ENCODE results near the gene SLC25A10.

Gene SLC25A10

GRCh38 chr17:81687770-81688541, 24.1 kb upstream of the SLC25A10 start:
- DNase-seq, result no peak

- DNase-seq, result no peak
Measured at GRCh38 chr17:81688616-81689015, 23.5 kb upstream of the SLC25A10 start.

GRCh38 chr17:81690066-81690465, 22.0 kb upstream of the SLC25A10 start:
- no peak for DNase-seq

GRCh38 chr17:81690549-81690948, 21.5 kb upstream of the SLC25A10 start:
- no peak for DNase-seq

- no peak for DNase-seq
Measured at GRCh38 chr17:81691196-81691595, 20.9 kb upstream of the SLC25A10 start.

- no peak for DNase-seq
Measured at GRCh38 chr17:81691608-81692007, 20.5 kb upstream of the SLC25A10 start.

- no peak for DNase-seq
Measured at GRCh38 chr17:81693509-81694210, 18.4 kb upstream of the SLC25A10 start.

- DNase-seq, result no peak
Measured at GRCh38 chr17:81694810-81695209, 17.3 kb upstream of the SLC25A10 start.

- DNase-seq, result no peak
Measured at GRCh38 chr17:81695211-81695610, 16.9 kb upstream of the SLC25A10 start.

- no peak for DNase-seq
Measured at GRCh38 chr17:81695801-81696200, 16.3 kb upstream of the SLC25A10 start.

- no peak for DNase-seq
Measured at GRCh38 chr17:81696218-81696941, 15.7 kb upstream of the SLC25A10 start.

- no peak for DNase-seq
Measured at GRCh38 chr17:81697261-81698044, 14.6 kb upstream of the SLC25A10 start.

- no peak for DNase-seq
Measured at GRCh38 chr17:81700353-81701287, 11.5 kb upstream of the SLC25A10 start.

- no peak for DNase-seq
Measured at GRCh38 chr17:81701288-81702071, 10.6 kb upstream of the SLC25A10 start.

- DNase-seq, result peak; percentile 96 to 99
Measured at GRCh38 chr17:81702934-81703746, 8.9 kb upstream of the SLC25A10 start, which contains the start of gene MRPL12. Gene MRPL12 (plus strand): TSS chr17:81703367. CDS start chr17:81703502, 135 bp downstream.

GRCh38 chr17:81703747-81704654, 8.1 kb upstream of the SLC25A10 start:
- no peak for DNase-seq

- DNase-seq, result no peak
Measured at GRCh38 chr17:81705518-81706231, 6.4 kb upstream of the SLC25A10 start.

GRCh38 chr17:81706232-81706611, 5.9 kb upstream of the SLC25A10 start:
- DNase-seq, result no peak
